ENCODE data around the gene LCP1.

Gene LCP1

GRCh38 chr13:46142776-46143175, 39.2 kb downstream of the LCP1 start:
- Histone ChIP-seq H3K9ac (ENCODE audit: low read length) (no peak overlapping the region), H3K27me3 (ENCODE audit: control insufficient read depth, insufficient read depth, low read length) (no peaks in the 10 kb centered on the region), H3K9me3 (ENCODE audit: control insufficient read depth, insufficient read depth, low read depth, low read length) (no peaks in the 10 kb centered on the region), H3K27ac (ENCODE audit: low read depth, low read length) (no peak overlapping the region), H3K4me1 (ENCODE audit: control insufficient read depth, insufficient read depth, low read length) (peaks cover 8% of the 10 kb centered on the region; the same call in 1 of the 2 replicates), H3K4me3 (ENCODE audit: low read depth, low read length) (no peak overlapping the region), H3K36me3 (ENCODE audit: control insufficient read depth, insufficient read depth, low read length) (no peaks in the 10 kb centered on the region)

- H3K27me3 ChIP-seq (ENCODE audit: control insufficient read depth, insufficient read depth, low read length): no peaks in the 10 kb centered on the region
- peaks cover 7% of the 10 kb centered on the region for H3K4me1 ChIP-seq (ENCODE audit: control insufficient read depth, insufficient read depth, low read length)
- no peaks in the 10 kb centered on the region for H3K36me3 ChIP-seq (ENCODE audit: control insufficient read depth, insufficient read depth, low read length)
- H3K9me3 ChIP-seq (ENCODE audit: control insufficient read depth, insufficient read depth, low read depth, low read length): no peaks in the 10 kb centered on the region
- no peak overlapping the region for H3K4me3 ChIP-seq (ENCODE audit: low read depth, low read length)
- H3K27ac ChIP-seq (ENCODE audit: low read depth, low read length): no peak overlapping the region
- H3K9ac ChIP-seq (ENCODE audit: low read length): no peak overlapping the region
Observed at GRCh38 chr13:46140044-46140443, 41.9 kb downstream of the LCP1 start.

GRCh38 chr13:46137627-46138317, 44.2 kb downstream of the LCP1 start:
- Histone ChIP-seq H3K27me3 (ENCODE audit: control insufficient read depth, insufficient read depth, low read length) (no peaks in the 10 kb centered on the region), H3K4me3 (ENCODE audit: low read depth, low read length) (no peak overlapping the region), H3K9ac (ENCODE audit: low read length) (no peak overlapping the region), H3K9me3 (ENCODE audit: control insufficient read depth, insufficient read depth, low read depth, low read length) (no peaks in the 10 kb centered on the region), H3K27ac (ENCODE audit: low read depth, low read length) (no peak overlapping the region), H3K4me1 (ENCODE audit: control insufficient read depth, insufficient read depth, low read length) (peaks cover 8% of the 10 kb centered on the region), H3K36me3 (ENCODE audit: control insufficient read depth, insufficient read depth, low read length) (no peaks in the 10 kb centered on the region)

- H3K4me3 ChIP-seq (ENCODE audit: low read depth, low read length): no peak overlapping the region
- H3K4me1 ChIP-seq (ENCODE audit: control insufficient read depth, insufficient read depth, low read length): peaks cover 5% of the 10 kb centered on the region
- no peaks in the 10 kb centered on the region for H3K36me3 ChIP-seq (ENCODE audit: control insufficient read depth, insufficient read depth, low read length)
- no peak overlapping the region for H3K27ac ChIP-seq (ENCODE audit: low read depth, low read length)
- no peaks in the 10 kb centered on the region for H3K27me3 ChIP-seq (ENCODE audit: control insufficient read depth, insufficient read depth, low read length)
- H3K9ac ChIP-seq (ENCODE audit: low read length): no peak overlapping the region
- no peaks in the 10 kb centered on the region for H3K9me3 ChIP-seq (ENCODE audit: control insufficient read depth, insufficient read depth, low read depth, low read length)
Observed at GRCh38 chr13:46136688-46137087, 45.3 kb downstream of the LCP1 start.

- Histone ChIP-seq H3K36me3 (ENCODE audit: control insufficient read depth, insufficient read depth, low read length) (no peaks in the 10 kb centered on the region; the same call in 1 of the 2 replicates), H3K27ac (ENCODE audit: low read depth, low read length) (no peak overlapping the region), H3K4me3 (ENCODE audit: low read depth, low read length) (no peak overlapping the region), H3K9ac (ENCODE audit: low read length) (no peak overlapping the region), H3K27me3 (ENCODE audit: control insufficient read depth, insufficient read depth, low read length) (no peaks in the 10 kb centered on the region), H3K4me1 (ENCODE audit: control insufficient read depth, insufficient read depth, low read length) (peaks cover 5% of the 10 kb centered on the region), H3K9me3 (ENCODE audit: control insufficient read depth, insufficient read depth, low read depth, low read length) (no peaks in the 10 kb centered on the region)
Observed at GRCh38 chr13:46134961-46135522, 46.9 kb downstream of the LCP1 start.

GRCh38 chr13:46134494-46134893, 47.5 kb downstream of the LCP1 start:
- H3K27ac ChIP-seq (ENCODE audit: low read depth, low read length): no peak overlapping the region
- no peak overlapping the region for H3K9ac ChIP-seq (ENCODE audit: low read length)
- H3K4me1 ChIP-seq (ENCODE audit: control insufficient read depth, insufficient read depth, low read length): peaks cover 5% of the 10 kb centered on the region
- H3K27me3 ChIP-seq (ENCODE audit: control insufficient read depth, insufficient read depth, low read length): no peaks in the 10 kb centered on the region
- no peaks in the 10 kb centered on the region; the same call in 1 of the 2 replicates for H3K36me3 ChIP-seq (ENCODE audit: control insufficient read depth, insufficient read depth, low read length)
- H3K9me3 ChIP-seq (ENCODE audit: control insufficient read depth, insufficient read depth, low read depth, low read length): no peaks in the 10 kb centered on the region
- no peak overlapping the region for H3K4me3 ChIP-seq (ENCODE audit: low read depth, low read length)

GRCh38 chr13:46132109-46132508, 49.9 kb downstream of the LCP1 start:
- Histone ChIP-seq H3K9me3 (ENCODE audit: control insufficient read depth, insufficient read depth, low read depth, low read length) (no peaks in the 10 kb centered on the region), H3K4me3 (ENCODE audit: low read depth, low read length) (no peak overlapping the region), H3K27me3 (ENCODE audit: control insufficient read depth, insufficient read depth, low read length) (no peaks in the 10 kb centered on the region), H3K27ac (ENCODE audit: low read depth, low read length) (no peak overlapping the region), H3K36me3 (ENCODE audit: control insufficient read depth, insufficient read depth, low read length) (no peaks in the 10 kb centered on the region; the same call in 1 of the 2 replicates), H3K9ac (ENCODE audit: low read length) (no peak overlapping the region), H3K4me1 (ENCODE audit: control insufficient read depth, insufficient read depth, low read length) (peaks cover 5% of the 10 kb centered on the region)

DNA sequence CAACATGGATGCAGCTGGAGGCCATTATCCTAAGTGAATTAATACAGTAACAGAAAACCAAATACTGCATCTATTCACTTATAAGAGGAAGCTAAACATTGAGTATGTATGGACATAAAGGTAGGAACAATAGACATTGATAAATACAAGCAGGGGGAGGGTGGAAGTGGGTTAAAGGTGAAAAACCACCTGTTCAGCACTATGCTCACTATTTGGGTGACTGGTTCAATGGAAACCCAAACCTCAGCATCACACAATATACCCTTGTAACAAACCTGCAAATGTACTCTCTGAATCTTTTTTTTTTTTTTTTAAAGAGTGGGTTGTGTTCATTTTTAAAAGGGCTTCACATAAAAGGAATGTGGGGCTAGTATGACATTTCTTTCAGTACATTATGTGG, 50.3 kb downstream of the LCP1 start:
- Histone ChIP-seq H3K36me3 (ENCODE audit: control insufficient read depth, insufficient read depth, low read length) (no peaks in the 10 kb centered on the region; the same call in 1 of the 2 replicates), H3K27ac (ENCODE audit: low read depth, low read length) (no peak overlapping the region), H3K9me3 (ENCODE audit: control insufficient read depth, insufficient read depth, low read depth, low read length) (no peaks in the 10 kb centered on the region), H3K4me1 (ENCODE audit: control insufficient read depth, insufficient read depth, low read length) (peaks cover 5% of the 10 kb centered on the region), H3K9ac (ENCODE audit: low read length) (no peak overlapping the region), H3K27me3 (ENCODE audit: control insufficient read depth, insufficient read depth, low read length) (no peaks in the 10 kb centered on the region), H3K4me3 (ENCODE audit: low read depth, low read length) (no peak overlapping the region)

DNA sequence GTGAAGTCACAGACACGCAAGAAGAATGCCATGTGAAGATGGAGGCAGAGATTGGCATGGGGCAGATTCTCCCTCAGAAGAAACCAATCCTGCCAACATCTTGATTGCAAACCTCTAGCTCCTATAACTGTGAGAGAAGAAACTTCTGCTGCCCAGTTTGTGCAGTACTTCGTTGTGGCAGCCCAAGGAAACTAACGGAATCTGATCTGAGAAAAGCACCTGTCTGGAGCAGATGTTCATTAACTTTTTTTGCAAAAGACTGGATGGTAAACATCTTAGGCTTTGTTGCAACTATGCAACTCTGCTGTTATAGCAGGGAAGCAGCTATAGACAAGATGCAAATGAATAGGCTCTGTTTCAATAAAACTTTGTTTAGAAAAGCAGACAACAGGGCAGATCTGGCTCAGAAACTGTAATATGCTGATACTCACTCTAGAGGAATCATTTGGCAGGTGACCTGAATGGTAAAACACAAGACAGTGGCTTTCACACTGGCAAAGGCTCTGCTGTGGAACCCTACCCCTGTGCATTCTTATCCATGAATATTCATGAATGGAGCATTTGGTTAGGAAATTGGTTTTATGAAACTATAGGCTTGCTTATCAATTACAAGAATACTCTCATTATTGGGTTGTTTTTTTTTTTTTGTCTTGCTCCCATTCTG, 51.9 kb downstream of the LCP1 start:
- Histone ChIP-seq H3K4me3 (ENCODE audit: low read depth, low read length) (no peak overlapping the region), H3K36me3 (ENCODE audit: control insufficient read depth, insufficient read depth, low read length) (no peaks in the 10 kb centered on the region; the same call in 1 of the 2 replicates), H3K27me3 (ENCODE audit: control insufficient read depth, insufficient read depth, low read length) (no peaks in the 10 kb centered on the region), H3K4me1 (ENCODE audit: control insufficient read depth, insufficient read depth, low read length) (peaks cover 1% of the 10 kb centered on the region), H3K27ac (ENCODE audit: low read depth, low read length) (no peak overlapping the region), H3K9ac (ENCODE audit: low read length) (no peak overlapping the region), H3K9me3 (ENCODE audit: control insufficient read depth, insufficient read depth, low read depth, low read length) (no peaks in the 10 kb centered on the region)

DNA sequence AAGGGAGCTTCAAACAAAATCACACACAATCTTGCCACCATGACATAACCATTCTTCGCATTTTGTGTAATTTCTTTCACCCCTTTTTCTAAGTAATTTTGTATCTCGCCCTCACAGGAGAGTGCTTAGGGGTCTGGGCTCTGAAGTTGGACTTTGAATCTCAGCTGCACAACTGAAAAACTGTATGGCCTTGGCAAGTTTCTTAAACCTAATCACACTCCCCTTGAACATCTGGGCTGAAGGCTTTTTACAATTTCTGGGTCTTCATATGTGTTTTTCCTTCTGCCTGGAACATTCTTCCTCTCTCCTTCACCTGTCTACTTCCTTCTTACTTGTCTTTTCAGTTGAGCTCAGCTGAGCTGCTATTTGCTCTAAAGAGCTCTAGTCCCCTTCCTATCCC, 52.9 kb downstream of the LCP1 start:
- no peak overlapping the region for H3K9ac ChIP-seq (ENCODE audit: low read length)
- H3K4me1 ChIP-seq (ENCODE audit: control insufficient read depth, insufficient read depth, low read length): no peaks in the 10 kb centered on the region
- H3K9me3 ChIP-seq (ENCODE audit: control insufficient read depth, insufficient read depth, low read depth, low read length): no peaks in the 10 kb centered on the region
- no peak overlapping the region for H3K27ac ChIP-seq (ENCODE audit: low read depth, low read length)
- H3K36me3 ChIP-seq (ENCODE audit: control insufficient read depth, insufficient read depth, low read length): no peaks in the 10 kb centered on the region; the same call in 1 of the 2 replicates
- no peaks in the 10 kb centered on the region for H3K27me3 ChIP-seq (ENCODE audit: control insufficient read depth, insufficient read depth, low read length)
- no peak overlapping the region for H3K4me3 ChIP-seq (ENCODE audit: low read depth, low read length)

GRCh38 chr13:46127358-46128023, 54.5 kb downstream of the LCP1 start:
- H3K27me3 ChIP-seq (ENCODE audit: control insufficient read depth, insufficient read depth, low read length): no peaks in the 10 kb centered on the region
- H3K4me1 ChIP-seq (ENCODE audit: control insufficient read depth, insufficient read depth, low read length): no peaks in the 10 kb centered on the region
- no peak overlapping the region for H3K4me3 ChIP-seq (ENCODE audit: low read depth, low read length)
- H3K9ac ChIP-seq (ENCODE audit: low read length): no peak overlapping the region
- H3K36me3 ChIP-seq (ENCODE audit: control insufficient read depth, insufficient read depth, low read length): no peaks in the 10 kb centered on the region; the same call in 1 of the 2 replicates
- no peaks in the 10 kb centered on the region for H3K9me3 ChIP-seq (ENCODE audit: control insufficient read depth, insufficient read depth, low read depth, low read length)
- no peak overlapping the region for H3K27ac ChIP-seq (ENCODE audit: low read depth, low read length)
